Activated naive CD4-positive, alpha-beta T cell treated with anti-CD3 and anti-CD28 coated beads, Interleukin-2, amount 10 ng/mL, durations not matched to agents 7 days and 5 days (primary cell): ENCODE results near the gene MEAK7.
A peak's percentile ranks its signal among the peaks of the same experiment; 100 is the strongest.

Experiments
- CTCF ChIA-PET: fragments of 350-600 bp; sonication (Branson Sonifier 250); formaldehyde crosslinking; loops from one replicate; lab custom pipeline; 2021; ENCODE audit warnings: antibody characterized with exemption; lab: Charles Lee
- DNase-seq: peaks from one replicate; pipeline ENCODE4 v3.0.0-alpha.2; 2020
- H3K27ac Mint-ChIP-seq: one replicate; pipeline ENCODE4 v1.8.0; 2021; ENCODE audit warnings: mild to moderate bottlenecking, moderate library complexity, mixed read lengths
- H3K27me3 Mint-ChIP-seq: one replicate; pipeline ENCODE4 v1.8.0; 2021; ENCODE audit warnings: mild to moderate bottlenecking, mixed read lengths
- H3K36me3 Mint-ChIP-seq: one replicate; pipeline ENCODE4 v1.8.0; 2021; ENCODE audit warnings: mixed read lengths
- H3K4me1 Mint-ChIP-seq: one replicate; pipeline ENCODE4 v1.8.0; 2021; ENCODE audit warnings: mixed read lengths
- H3K4me3 Mint-ChIP-seq: one replicate; pipeline ENCODE4 v1.8.0; 2021; ENCODE audit warnings: mild to moderate bottlenecking, moderate library complexity, mixed read lengths
- H3K9me3 Mint-ChIP-seq: one replicate; pipeline ENCODE4 v1.8.0; 2021; ENCODE audit warnings: mixed read lengths

MEAK7 gene

GRCh38 chr16:84502075-84502474, 2.4 kb downstream of the MEAK7 start:
- no peaks in the 10 kb centered on the region for H3K9me3 Mint-ChIP-seq
- peaks cover 21% of the 10 kb centered on the region for H3K36me3 Mint-ChIP-seq
- CTCF ChIA-PET = interaction anchor here (1.2 kb wide), 1 partner anchor 17 kb away, joined by 3 read pairs; no protein-coding TSS in a partner anchor
- H3K4me1 Mint-ChIP-seq = peaks cover 40% of the 10 kb centered on the region
- H3K27me3 Mint-ChIP-seq = peaks cover 3% of the 10 kb centered on the region
- no peak overlapping the region for H3K27ac Mint-ChIP-seq
- DNase-seq = no peak
- no peak overlapping the region for H3K4me3 Mint-ChIP-seq

- CTCF ChIA-PET = interaction anchor here (1.0 kb wide), 1 partner anchor 12 kb away, joined by 4 read pairs; no protein-coding TSS in a partner anchor
- Mint-ChIP-seq H3K27ac (peak overlapping the region; percentile 24), H3K9me3 (no peaks in the 10 kb centered on the region), H3K27me3 (peaks cover 3% of the 10 kb centered on the region), H3K4me3 (no peak overlapping the region), H3K4me1 (peaks cover 33% of the 10 kb centered on the region), H3K36me3 (peaks cover 29% of the 10 kb centered on the region)
- peak; percentile 13 for DNase-seq
These were observed 3.3 kb downstream of the MEAK7 start for GRCh38 chr16:84501077-84501735.

- Mint-ChIP-seq H3K36me3 (peaks cover 34% of the 10 kb centered on the region), H3K27ac (no peak overlapping the region), H3K27me3 (peaks cover 3% of the 10 kb centered on the region), H3K4me3 (no peak overlapping the region), H3K4me1 (peaks cover 26% of the 10 kb centered on the region), H3K9me3 (no peaks in the 10 kb centered on the region)
- no peak for DNase-seq
- CTCF ChIA-PET = interaction anchor here (1.0 kb wide), 1 partner anchor 11 kb away, joined by 4 read pairs; no protein-coding TSS in a partner anchor
These were observed 3.9 kb downstream of the MEAK7 start for GRCh38 chr16:84500531-84500930.

GRCh38 chr16:84499638-84500037, 4.8 kb downstream of the MEAK7 start:
- Mint-ChIP-seq H3K4me3 (no peak overlapping the region), H3K9me3 (peaks cover 2% of the 10 kb centered on the region), H3K36me3 (peaks cover 41% of the 10 kb centered on the region), H3K4me1 (peaks cover 17% of the 10 kb centered on the region), H3K27me3 (no peaks in the 10 kb centered on the region), H3K27ac (no peak overlapping the region)
- CTCF ChIA-PET = interaction anchor here (0.6 kb wide), 1 partner anchor 586 kb away, joined by 3 read pairs; no protein-coding TSS in a partner anchor
- DNase-seq = peak; percentile 18

GRCh38 chr16:84498859-84499620, 5.4 kb downstream of the MEAK7 start:
- H3K9me3 Mint-ChIP-seq = peaks cover 5% of the 10 kb centered on the region
- CTCF ChIA-PET = no interaction called here
- no peaks in the 10 kb centered on the region for H3K27me3 Mint-ChIP-seq
- H3K27ac Mint-ChIP-seq = no peak overlapping the region
- H3K36me3 Mint-ChIP-seq = peaks cover 46% of the 10 kb centered on the region
- no peak overlapping the region for H3K4me3 Mint-ChIP-seq
- peaks cover 13% of the 10 kb centered on the region for H3K4me1 Mint-ChIP-seq
- DNase-seq = no peak

GRCh38 chr16:84498223-84498610, 6.2 kb downstream of the MEAK7 start:
- Mint-ChIP-seq H3K27me3 (no peaks in the 10 kb centered on the region), H3K9me3 (peaks cover 6% of the 10 kb centered on the region), H3K27ac (no peak overlapping the region), H3K36me3 (peaks cover 53% of the 10 kb centered on the region), H3K4me1 (peaks cover 6% of the 10 kb centered on the region), H3K4me3 (no peak overlapping the region)
- CTCF ChIA-PET = interaction anchor here (1.0 kb wide), 1 partner anchor 221 kb away, joined by 3 read pairs; no protein-coding TSS in a partner anchor
- no peak for DNase-seq

- H3K9me3 Mint-ChIP-seq = peaks cover 10% of the 10 kb centered on the region
- peaks cover 2% of the 10 kb centered on the region for H3K4me1 Mint-ChIP-seq
- DNase-seq = no peak
- H3K36me3 Mint-ChIP-seq = peaks cover 55% of the 10 kb centered on the region
- no peak overlapping the region for H3K4me3 Mint-ChIP-seq
- no peak overlapping the region for H3K27ac Mint-ChIP-seq
- H3K27me3 Mint-ChIP-seq = no peaks in the 10 kb centered on the region
- CTCF ChIA-PET = interaction anchor here (1.0 kb wide), 1 partner anchor 221 kb away, joined by 3 read pairs; no protein-coding TSS in a partner anchor
These were observed 6.8 kb downstream of the MEAK7 start for GRCh38 chr16:84497418-84498222.

- H3K9me3 Mint-ChIP-seq = peaks cover 10% of the 10 kb centered on the region
- no peaks in the 10 kb centered on the region for H3K27me3 Mint-ChIP-seq
- H3K4me1 Mint-ChIP-seq = no peaks in the 10 kb centered on the region
- peaks cover 57% of the 10 kb centered on the region for H3K36me3 Mint-ChIP-seq
- H3K4me3 Mint-ChIP-seq = no peak overlapping the region
- DNase-seq = no peak
- CTCF ChIA-PET = no interaction called here
- no peak overlapping the region for H3K27ac Mint-ChIP-seq
These were observed 7.5 kb downstream of the MEAK7 start for GRCh38 chr16:84496991-84497390.

GRCh38 chr16:84495506-84495905, 9.0 kb downstream of the MEAK7 start:
- H3K27me3 Mint-ChIP-seq = no peaks in the 10 kb centered on the region

GRCh38 chr16:84489131-84489530, 15.3 kb downstream of the MEAK7 start:
- Mint-ChIP-seq H3K27ac (no peak overlapping the region), H3K9me3 (peaks cover 5% of the 10 kb centered on the region), H3K27me3 (no peaks in the 10 kb centered on the region), H3K4me3 (no peak overlapping the region), H3K36me3 (peaks cover 60% of the 10 kb centered on the region), H3K4me1 (peaks cover 6% of the 10 kb centered on the region)
- CTCF ChIA-PET = interaction anchor here (0.5 to 1.4 kb wide), 2 partner anchors 12 to 134 kb away, joined by 3 to 4 read pairs; no protein-coding TSS in a partner anchor
- no peak for DNase-seq

More at GRCh38 chr16:84495506-84495905, 9.0 kb downstream of the MEAK7 start:
- no peak for DNase-seq
- CTCF ChIA-PET = no interaction called here
- Mint-ChIP-seq H3K27ac (peak overlapping the region; percentile 62), H3K4me3 (no peak overlapping the region), H3K36me3 (peaks cover 66% of the 10 kb centered on the region), H3K4me1 (no peaks in the 10 kb centered on the region), H3K9me3 (peaks cover 10% of the 10 kb centered on the region)

- DNase-seq = no peak
- Mint-ChIP-seq H3K4me3 (no peak overlapping the region), H3K9me3 (no peaks in the 10 kb centered on the region), H3K36me3 (peaks cover 54% of the 10 kb centered on the region), H3K27me3 (no peaks in the 10 kb centered on the region), H3K27ac (no peak overlapping the region), H3K4me1 (peaks cover 6% of the 10 kb centered on the region)
- CTCF ChIA-PET = interaction anchor here (1.0 to 1.1 kb wide), 2 partner anchors 18 to 210 kb away, joined by 3 read pairs; no protein-coding TSS in a partner anchor
These were observed 17.1 kb downstream of the MEAK7 start for GRCh38 chr16:84487358-84487757.

GRCh38 chr16:84486551-84487235, 17.8 kb downstream of the MEAK7 start:
- CTCF ChIA-PET = no interaction called here
- Mint-ChIP-seq H3K27ac (no peak overlapping the region), H3K4me1 (peaks cover 6% of the 10 kb centered on the region), H3K36me3 (peaks cover 54% of the 10 kb centered on the region), H3K4me3 (no peak overlapping the region), H3K9me3 (no peaks in the 10 kb centered on the region), H3K27me3 (no peaks in the 10 kb centered on the region)
- DNase-seq = no peak

- peaks cover 57% of the 10 kb centered on the region for H3K36me3 Mint-ChIP-seq
- DNase-seq = no peak
These were observed 18.3 kb downstream of the MEAK7 start for GRCh38 chr16:84486126-84486525.

More at GRCh38 chr16:84486126-84486525, 18.3 kb downstream of the MEAK7 start:
- Mint-ChIP-seq H3K9me3 (no peaks in the 10 kb centered on the region), H3K27ac (no peak overlapping the region), H3K4me3 (no peak overlapping the region), H3K4me1 (peaks cover 6% of the 10 kb centered on the region), H3K27me3 (no peaks in the 10 kb centered on the region)
- CTCF ChIA-PET = no interaction called here
